DOHH2 (cell line): Measurements from ENCODE around the gene FLAD1.

Experiments
- EZH2phosphoT487 ChIP-seq: fragments of 200-600 bp; sonication (generic); IDR thresholded peaks from 2 replicates; pipeline ENCODE4 v1.6.1; 2017; ENCODE audit warnings: borderline replicate concordance, mild to moderate bottlenecking, antibody characterized with exemption, low read length, moderate library complexity, mixed read lengths
- TF ChIP-seq, protein P1 (sequence below): fragments of 200-600 bp; sonication (generic); IDR thresholded peaks from one replicate; pipeline ENCODE4 v1.5.1; 2014; ENCODE audit warnings: antibody characterized with exemption, mild to moderate bottlenecking, low read depth, low read length; ENCODE audit not compliant: poor library complexity, severe bottlenecking

DNA sequence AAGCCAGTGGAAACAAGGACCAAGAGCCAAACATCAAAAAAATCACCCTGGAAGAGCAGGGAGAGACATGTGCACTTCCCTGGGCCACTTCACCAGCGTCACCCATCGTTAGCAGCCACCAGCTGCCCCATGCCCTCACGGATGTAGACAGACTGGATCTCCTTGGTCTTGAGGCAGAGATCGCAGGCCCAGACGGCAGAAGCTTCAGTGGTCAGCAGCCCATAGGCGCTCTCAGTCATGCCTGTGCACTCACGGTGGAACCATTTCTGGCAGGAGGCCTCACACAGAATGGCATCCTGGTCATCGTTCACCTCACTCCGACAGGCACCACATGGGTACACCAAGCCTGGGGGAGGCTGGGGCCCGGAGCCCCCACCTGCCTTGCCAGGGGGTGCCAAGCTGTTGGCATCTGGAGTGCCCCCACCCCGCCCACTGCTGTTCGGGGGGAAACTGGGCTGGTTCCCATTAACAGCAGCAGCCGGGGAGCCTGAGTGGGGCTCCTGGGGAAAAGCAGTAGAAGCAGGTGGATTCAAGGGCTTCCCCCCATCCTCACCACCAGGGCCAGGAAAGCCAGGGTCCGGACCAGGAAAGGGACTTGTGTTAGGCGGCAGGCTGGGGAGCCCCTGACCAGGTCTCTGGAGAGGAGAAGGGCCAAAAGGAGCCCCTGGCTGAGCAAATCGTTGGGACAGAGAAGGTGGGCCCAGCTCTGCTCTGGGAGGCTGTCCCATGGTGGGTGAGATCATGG lies 24.3 kb upstream of the FLAD1 start:
- TF ChIP-seq, protein P1, sequence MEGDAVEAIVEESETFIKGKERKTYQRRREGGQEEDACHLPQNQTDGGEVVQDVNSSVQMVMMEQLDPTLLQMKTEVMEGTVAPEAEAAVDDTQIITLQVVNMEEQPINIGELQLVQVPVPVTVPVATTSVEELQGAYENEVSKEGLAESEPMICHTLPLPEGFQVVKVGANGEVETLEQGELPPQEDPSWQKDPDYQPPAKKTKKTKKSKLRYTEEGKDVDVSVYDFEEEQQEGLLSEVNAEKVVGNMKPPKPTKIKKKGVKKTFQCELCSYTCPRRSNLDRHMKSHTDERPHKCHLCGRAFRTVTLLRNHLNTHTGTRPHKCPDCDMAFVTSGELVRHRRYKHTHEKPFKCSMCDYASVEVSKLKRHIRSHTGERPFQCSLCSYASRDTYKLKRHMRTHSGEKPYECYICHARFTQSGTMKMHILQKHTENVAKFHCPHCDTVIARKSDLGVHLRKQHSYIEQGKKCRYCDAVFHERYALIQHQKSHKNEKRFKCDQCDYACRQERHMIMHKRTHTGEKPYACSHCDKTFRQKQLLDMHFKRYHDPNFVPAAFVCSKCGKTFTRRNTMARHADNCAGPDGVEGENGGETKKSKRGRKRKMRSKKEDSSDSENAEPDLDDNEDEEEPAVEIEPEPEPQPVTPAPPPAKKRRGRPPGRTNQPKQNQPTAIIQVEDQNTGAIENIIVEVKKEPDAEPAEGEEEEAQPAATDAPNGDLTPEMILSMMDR, result no peak
- TF ChIP-seq EZH2phosphoT487, result no peak
